Endothelial cell of umbilical vein (primary cell): Measurements from ENCODE around the gene SLC6A1. TPM values are rescaled to one million over a fixed set of nuclear protein-coding genes. Genes with fewer than 3 reads are reported as not detected.

ENCODE experiments used
- BruUV-seq: library from RNA; stranded (reverse); fragments of 400-500 nt; replicated peaks from 2 replicates; lab custom pipeline; 2021; lab: Mats Ljungman, UMichigan
- CTCF ChIA-PET: fragments of 300-600, 350-600 bp; sonication (Branson Sonifier 250); formaldehyde crosslinking; loops from one replicate; lab custom pipeline; 2021; ENCODE audit warnings: antibody characterized with exemption, inconsistent platforms; lab: Charles Lee
- POLR2A ChIA-PET: fragments of 300-600, 350-600 bp; sonication (Branson Sonifier 250); formaldehyde crosslinking; loops from one replicate; lab custom pipeline; 2021; ENCODE audit warnings: antibody characterized with exemption, inconsistent platforms; lab: Charles Lee
- DNase-seq: peaks from one replicate; pipeline ENCODE4 v3.0.0-alpha.2; 2011; ENCODE audit warnings: low read depth, low spot score
- FAIRE-seq: peaks from 2 replicates; lab custom pipeline; 2011; peaks lifted over from hg19 to GRCh38; lab: Jason Lieb, UNC
- H2AFZ ChIP-seq: 2 replicates; pipeline ENCODE4 v1.6.0; 2012; ENCODE audit warnings: low read depth, low read length, control low read depth, inconsistent platforms
- H3K27ac ChIP-seq: 2 replicates; pipeline ENCODE4 v1.5.1; 2011; ENCODE audit warnings: low read depth, mild to moderate bottlenecking, control low read depth, low read length, moderate library complexity; ENCODE audit not compliant: insufficient read depth
- H3K27me3 ChIP-seq, 2 experiments: 2 replicates each; pipeline versions ENCODE4 v1.6.0 to v1.6.1; 2011; ENCODE audit warnings: low read length in 2 of 2, mixed read lengths in 1 of 2; ENCODE audit not compliant: control insufficient read depth in 2 of 2, insufficient read depth in 2 of 2
- H3K36me3 ChIP-seq, 2 experiments: 2 replicates in 1 of 2; 3 replicates in 1 of 2; pipeline ENCODE4 v1.5.1; 2011; ENCODE audit warnings: low read length in 2 of 2, mild to moderate bottlenecking in 1 of 2, moderate library complexity in 1 of 2; ENCODE audit not compliant: control insufficient read depth in 2 of 2, insufficient read depth in 2 of 2; ENCODE audit errors: extremely low read depth in 1 of 2
- H3K4me1 ChIP-seq: 3 replicates; pipeline ENCODE4 v1.5.1; 2011; ENCODE audit warnings: mild to moderate bottlenecking, low read length; ENCODE audit not compliant: control insufficient read depth, insufficient read depth; ENCODE audit errors: extremely low read depth
- H3K4me2 ChIP-seq: 2 replicates; pipeline ENCODE4 v1.6.1; 2011; ENCODE audit warnings: low read length, control low read depth, mixed read lengths; ENCODE audit not compliant: insufficient read depth
- H3K4me3 ChIP-seq, 3 experiments: fragments of 200-600 bp in 1 of 3; sonication (generic), shearing (Covaris generic) in 1 of 3; replicated peaks in 1 of 3; 2 replicates each; pipeline ENCODE4 v1.5.1; 2011 to 2016; ENCODE audit warnings: control low read depth in 3 of 3, low read length in 3 of 3, mild to moderate bottlenecking in 2 of 3, inconsistent platforms in 1 of 3, low read depth in 1 of 3, moderate library complexity in 1 of 3; ENCODE audit not compliant: insufficient read depth in 1 of 3
- H3K79me2 ChIP-seq: 2 replicates; pipeline ENCODE4 v1.6.0; 2012; ENCODE audit warnings: low read length, inconsistent platforms; ENCODE audit not compliant: control insufficient read depth, insufficient read depth
- H3K9ac ChIP-seq: replicated peaks from 2 replicates; pipeline ENCODE3; 2011; ENCODE audit warnings: low read length, control low read depth; ENCODE audit not compliant: insufficient read depth; ENCODE audit errors: extremely low read depth
- H3K9me1 ChIP-seq: replicated peaks from 3 replicates; pipeline ENCODE4 v1.6.0; 2011; ENCODE audit warnings: mild to moderate bottlenecking, low read length; ENCODE audit not compliant: control insufficient read depth, insufficient read depth; ENCODE audit errors: extremely low read depth
- H3K9me3 ChIP-seq: replicated peaks from 2 replicates; pipeline ENCODE4 v1.5.1; 2012; ENCODE audit warnings: low read length, inconsistent platforms; ENCODE audit not compliant: control insufficient read depth, insufficient read depth
- H4K20me1 ChIP-seq: replicated peaks from 2 replicates; pipeline ENCODE3; 2011; ENCODE audit warnings: mild to moderate bottlenecking, low read length; ENCODE audit not compliant: control insufficient read depth, insufficient read depth; ENCODE audit errors: extremely low read depth
- CTCF ChIP-seq, 2 donors: IDR thresholded peaks; 1 replicate in 1 of 2; 2 replicates in 1 of 2; pipeline ENCODE4 v1.5.1; 2011; ENCODE audit warnings: low read length in 2 of 2, mild to moderate bottlenecking in 2 of 2, moderate library complexity in 2 of 2, control low read depth in 1 of 2, inconsistent platforms in 1 of 2, low read depth in 1 of 2; ENCODE audit not compliant: insufficient read depth in 1 of 2; ENCODE audit errors: extremely low read depth in 1 of 2
- EZH2 ChIP-seq: IDR thresholded peaks from 2 replicates; pipeline ENCODE4 v1.6.1; 2012; ENCODE audit warnings: borderline replicate concordance, low read depth, mild to moderate bottlenecking, moderate library complexity, low read length, inconsistent platforms; ENCODE audit not compliant: severe bottlenecking
- FOS ChIP-seq: IDR thresholded peaks from 2 replicates; pipeline ENCODE4 v1.6.1; 2011; ENCODE audit warnings: mild to moderate bottlenecking, low read length, moderate library complexity, borderline replicate concordance; ENCODE audit not compliant: insufficient read depth
- GATA2 ChIP-seq: IDR thresholded peaks from 2 replicates; pipeline ENCODE4 v1.7.0; 2011; ENCODE audit warnings: low read depth, mild to moderate bottlenecking, moderate library complexity, mixed read lengths, low read length; ENCODE audit not compliant: insufficient read length, insufficient read depth
- JUN ChIP-seq: IDR thresholded peaks from 2 replicates; pipeline ENCODE4 v1.6.1; 2011; ENCODE audit warnings: borderline replicate concordance, low read depth; ENCODE audit not compliant: insufficient read length, insufficient read depth
- MAX ChIP-seq: IDR thresholded peaks from 2 replicates; pipeline ENCODE4 v1.6.1; 2011; ENCODE audit not compliant: insufficient read depth, insufficient read length
- MYC ChIP-seq: IDR thresholded peaks from one replicate; pipeline ENCODE4 v1.6.1; 2011; ENCODE audit warnings: mild to moderate bottlenecking, low read depth, low read length
- POLR2A ChIP-seq: IDR thresholded peaks from 2 replicates; pipeline ENCODE4 v1.6.1; 2012; ENCODE audit warnings: low read depth, mild to moderate bottlenecking, control low read depth, low read length
- POLR2AphosphoS5 ChIP-seq: IDR thresholded peaks from 2 replicates; pipeline ENCODE4 v1.6.1; 2012; ENCODE audit warnings: low read depth, mild to moderate bottlenecking, control low read depth, low read length, moderate library complexity; ENCODE audit not compliant: insufficient read depth
- dilution Hi-C: fragments of 300-500 bp; cut with MboI; formaldehyde crosslinking; loops from one replicate; pipeline ENCODE4 v1.15.0; 2019; ENCODE audit warnings: low sequenced_read_pairs; ENCODE audit not compliant: extremely low pct_ligation_motif_present
- intact Hi-C: fragments of 100-400 bp; cut with micrococcal nuclease; formaldehyde crosslinking; loops from one replicate; pipeline ENCODE4 v1.10.0; 2022
- polyA plus RNA-seq, 4 experiments: library from polyadenylated mRNA; depleted of rRNA in 3 of 4; stranded (reverse) in 3 of 4; unstranded in 1 of 4; fragments of >200 nt; gene quantifications; 2 replicates each; pipeline versions ENCODE4 v1.2.1 to v1.2.3, GENCODE V29; 2011 to 2012; ENCODE audit warnings: missing spikeins in 1 of 4
- total RNA-seq: library from RNA; stranded (reverse); gene quantifications from 2 replicates; pipeline ENCODE4 v1.2.3, GENCODE V29; 2021

SLC6A1 gene
- total and polyA plus RNA-seq, 2 donors (not counting 3 experiments of a cell fraction or from before 2014, with no cell fraction given): not detected

GRCh38 chr3:11033871-11034270, 41.3 kb downstream of the SLC6A1 start:
- Histone ChIP-seq H2AFZ (no peak overlapping the region), H3K36me3 (no peaks in the 10 kb centered on the region), H3K4me1 (no peaks in the 10 kb centered on the region), H3K9me1 (no peaks in the 10 kb centered on the region), H3K4me2 (no peak overlapping the region), H3K4me3 (no peak overlapping the region), H3K79me2 (no peaks in the 10 kb centered on the region), H3K27ac (no peak overlapping the region), H3K9ac (no peak overlapping the region), H3K27me3 (peaks cover 23 to 24% of the 10 kb centered on the region in 2 experiments), H4K20me1 (no peaks in the 10 kb centered on the region), H3K9me3 (no peaks in the 10 kb centered on the region)
- CTCF ChIA-PET: interaction anchor here (1.0 kb wide), 1 partner anchor 26 kb away, joined by 3 read pairs; no protein-coding TSS in a partner anchor
- intact Hi-C loops (no loop called here), dilution Hi-C loops (no loop called here)
- no TSS peak for BruUV-seq
- POLR2A ChIA-PET: no interaction called here
- TF ChIP-seq GATA2: no peak
- TF ChIP-seq MAX: no peak
- TF ChIP-seq FOS: no peak
- no peak for TF ChIP-seq JUN
- TF ChIP-seq POLR2AphosphoS5: no peak
- TF ChIP-seq MYC: no peak
- no peak for TF ChIP-seq POLR2A
- FAIRE-seq: no peak
- DNase-seq: no peak

- no peak overlapping the region for H2AFZ ChIP-seq
- H3K9me1 ChIP-seq: no peaks in the 10 kb centered on the region
- no peak overlapping the region for H3K27ac ChIP-seq
- no peak overlapping the region for H3K4me3 ChIP-seq
- ChIA-PET POLR2A (no interaction called here), CTCF (no interaction called here)
- no peaks in the 10 kb centered on the region for H3K36me3 ChIP-seq
- TF ChIP-seq CTCF (IDR thresholded peaks at IDR 0.05; ENCODE audit: extremely low read depth in 1 of 2, insufficient read depth in 1 of 2, low read depth in 1 of 2, low read length in 2 of 2) (no peak), EZH2 (no peak), POLR2AphosphoS5 (no peak), GATA2 (no peak), MYC (no peak), POLR2A (no peak), JUN (no peak), MAX (no peak)
- no peaks in the 10 kb centered on the region for H3K79me2 ChIP-seq
- no TSS peak for BruUV-seq
- intact Hi-C loops (no loop called here), dilution Hi-C loops (no loop called here)
- no peak overlapping the region for H3K4me2 ChIP-seq
- FAIRE-seq (no peak), DNase-seq (no peak)
- H3K27me3 ChIP-seq: peaks cover 25 to 27% of the 10 kb centered on the region in 2 experiments
- no peaks in the 10 kb centered on the region for H4K20me1 ChIP-seq
- no peaks in the 10 kb centered on the region for H3K9me3 ChIP-seq
- no peak overlapping the region for H3K9ac ChIP-seq
- H3K4me1 ChIP-seq: no peaks in the 10 kb centered on the region
Measured at GRCh38 chr3:11034309-11034985, 41.9 kb downstream of the SLC6A1 start.
